Measurements from ENCODE around the gene ULK4. TPM values are rescaled to one million over a fixed set of nuclear protein-coding genes. Genes with fewer than 3 reads are reported as not detected.

The ULK4 gene
- total RNA-seq, 1 donor: 23.2 TPM

DNA sequence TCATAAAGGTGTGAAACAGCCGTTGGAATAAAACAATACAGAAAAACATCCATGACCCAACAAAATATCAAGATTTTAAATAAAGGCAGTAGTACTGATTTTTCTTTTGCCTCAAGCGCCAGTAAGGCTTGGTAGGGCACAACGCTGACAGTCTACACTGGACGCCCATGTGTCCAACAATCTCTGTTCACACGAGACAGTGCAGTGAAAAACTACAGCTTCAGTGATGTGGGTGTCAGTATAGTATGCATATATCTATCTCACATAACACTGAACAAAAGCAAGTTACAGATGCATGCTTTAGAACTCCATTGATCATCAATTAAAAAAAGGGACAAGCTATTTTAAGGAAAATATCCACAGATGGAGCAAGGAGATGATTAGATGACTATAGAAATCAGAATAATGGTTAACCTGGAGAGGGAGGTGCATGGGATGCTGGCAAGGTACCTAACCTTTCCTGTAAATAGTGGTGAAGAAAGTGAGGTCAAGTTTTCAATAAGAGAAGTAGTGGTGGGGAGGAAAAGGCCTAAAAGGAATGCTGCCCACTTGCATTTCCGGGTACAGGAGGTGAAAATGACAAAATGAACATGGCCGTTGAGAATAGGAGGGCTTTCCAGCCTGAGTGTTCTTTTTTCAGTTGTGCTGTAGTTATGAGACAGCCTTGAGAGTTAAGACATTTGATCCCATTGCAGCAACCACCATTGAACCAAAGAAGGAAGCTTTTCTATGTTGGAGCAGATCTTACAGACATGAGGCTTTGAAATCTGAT is 719.9 kb downstream of the ULK4 start:
- DNase-seq (ENCODE audit: low read depth in 2 of 3, low spot score in 2 of 3): no peak

DNA sequence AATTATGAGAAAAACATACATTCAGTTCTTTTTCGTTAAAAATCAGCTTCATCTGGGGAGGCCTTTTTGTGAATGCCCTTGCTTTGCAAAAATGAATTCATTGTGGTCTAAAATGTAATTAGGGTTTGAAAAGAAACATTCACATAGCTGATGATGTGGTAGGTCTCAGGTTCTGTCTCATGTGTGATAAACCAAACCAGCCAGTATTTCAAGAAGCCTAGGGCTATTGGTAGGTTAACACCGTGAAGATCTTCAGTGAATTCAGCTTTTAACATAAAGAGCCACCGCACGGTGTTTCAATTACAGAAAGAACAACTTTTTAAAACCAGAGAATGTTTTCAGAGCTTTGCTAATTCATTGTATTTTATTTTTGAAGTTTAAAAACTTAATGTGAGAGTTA is 720.7 kb downstream of the ULK4 start:
- DNase-seq (ENCODE audit: low read depth in 2 of 3, low spot score in 2 of 3): no peak

DNA sequence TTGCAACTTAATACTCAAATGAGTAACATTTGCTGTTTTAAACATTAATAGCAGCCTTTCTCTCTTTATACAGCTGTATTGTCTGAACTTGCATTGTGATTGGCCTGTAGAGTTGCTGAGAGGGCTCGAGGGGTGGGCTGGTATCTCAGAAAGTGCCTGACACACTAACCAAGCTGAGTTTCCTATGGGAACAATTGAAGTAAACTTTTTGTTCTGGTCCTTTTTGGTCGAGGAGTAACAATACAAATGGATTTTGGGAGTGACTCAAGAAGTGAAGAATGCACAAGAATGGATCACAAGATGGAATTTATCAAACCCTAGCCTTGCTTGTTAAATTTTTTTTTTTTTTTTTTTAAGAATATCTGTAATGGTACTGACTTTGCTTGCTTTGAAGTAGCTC is 722.3 kb downstream of the ULK4 start:
- DNase-seq (ENCODE audit: low read depth in 2 of 3, low spot score in 2 of 3): no peak

DNA sequence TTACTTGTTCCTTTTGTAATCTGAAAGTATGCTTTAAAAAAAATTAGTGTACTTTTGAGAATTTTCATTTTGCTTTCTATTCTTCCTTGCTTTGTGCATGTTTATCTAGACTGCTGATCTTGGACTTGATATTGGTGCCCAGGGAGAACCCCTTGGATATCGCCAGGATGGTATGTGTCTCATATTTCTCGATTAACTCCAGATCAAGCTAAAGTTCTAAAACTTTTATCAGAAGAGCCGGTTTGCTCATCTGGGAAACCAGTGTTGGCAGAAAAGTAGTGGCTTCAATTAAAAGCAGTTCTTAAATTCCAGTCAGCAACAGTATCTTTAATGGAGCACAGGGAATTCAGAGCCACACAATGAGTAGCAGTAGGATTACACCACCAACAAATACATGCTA is 724.0 kb downstream of the ULK4 start:
- DNase-seq (ENCODE audit: low read depth in 2 of 3, low spot score in 2 of 3): no peak

DNA sequence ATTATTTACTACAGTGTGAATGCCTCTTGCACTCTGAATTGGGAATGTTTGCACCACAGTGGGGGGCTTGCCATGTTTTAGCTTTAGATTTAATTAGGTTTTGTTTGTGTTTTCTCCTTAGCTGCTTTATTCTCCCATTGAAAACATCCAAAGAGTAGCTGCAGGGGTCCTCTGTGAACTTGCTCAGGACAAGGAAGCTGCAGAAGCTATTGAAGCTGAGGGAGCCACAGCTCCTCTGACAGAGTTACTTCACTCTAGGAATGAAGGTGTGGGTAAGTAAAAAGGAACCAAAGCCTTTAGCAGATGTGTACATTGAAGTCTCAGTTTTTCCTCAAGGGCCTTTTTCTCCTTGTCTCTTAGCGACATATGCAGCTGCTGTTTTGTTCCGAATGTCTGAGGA is 725.7 kb downstream of the ULK4 start:
- DNase-seq (ENCODE audit: low read depth in 2 of 3, low spot score in 2 of 3): no peak

DNA sequence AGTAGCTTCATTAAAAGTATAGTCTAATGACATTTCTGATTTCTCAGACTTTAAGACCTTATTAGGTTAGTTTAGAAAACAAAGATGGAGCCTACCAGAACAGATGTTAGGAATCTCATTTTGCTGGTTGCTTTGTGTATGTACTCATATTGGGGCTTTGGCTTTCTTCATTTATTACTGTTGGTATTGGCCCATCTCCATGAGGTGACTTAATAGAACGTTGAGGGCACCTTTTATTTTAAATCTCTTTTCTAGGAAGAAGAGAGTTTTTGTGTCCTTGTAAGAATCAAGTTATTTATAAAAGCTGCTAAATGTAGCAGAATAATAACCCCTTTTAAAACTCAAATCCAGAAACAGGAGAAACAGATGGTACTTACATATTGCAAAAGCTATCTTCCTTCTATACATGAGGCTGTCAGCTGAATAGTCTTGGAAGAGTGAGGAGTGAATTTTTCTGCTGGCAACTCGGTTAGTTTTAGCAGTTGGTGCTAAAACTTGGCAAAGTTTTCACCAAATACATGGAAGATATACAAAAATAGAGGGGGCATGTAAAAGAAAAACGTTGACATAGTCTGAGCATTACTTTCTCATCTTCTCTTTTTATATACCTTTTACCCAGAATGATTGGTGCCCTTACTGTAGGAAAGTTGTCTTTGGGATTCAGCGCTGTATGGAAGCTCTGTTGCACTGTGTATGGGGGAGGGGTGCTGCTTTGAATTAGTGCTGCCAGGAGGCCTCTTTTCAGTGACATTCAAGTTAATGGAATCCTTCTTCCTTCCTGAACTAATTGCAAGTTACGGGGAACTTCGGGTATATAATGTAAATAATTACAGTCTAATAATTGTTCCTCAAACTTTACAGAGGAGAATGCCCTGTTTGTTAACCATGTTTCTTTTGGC is 726.8 kb downstream of the ULK4 start:
- DNase-seq (ENCODE audit: low read depth in 2 of 3, low spot score in 2 of 3): no peak

DNA sequence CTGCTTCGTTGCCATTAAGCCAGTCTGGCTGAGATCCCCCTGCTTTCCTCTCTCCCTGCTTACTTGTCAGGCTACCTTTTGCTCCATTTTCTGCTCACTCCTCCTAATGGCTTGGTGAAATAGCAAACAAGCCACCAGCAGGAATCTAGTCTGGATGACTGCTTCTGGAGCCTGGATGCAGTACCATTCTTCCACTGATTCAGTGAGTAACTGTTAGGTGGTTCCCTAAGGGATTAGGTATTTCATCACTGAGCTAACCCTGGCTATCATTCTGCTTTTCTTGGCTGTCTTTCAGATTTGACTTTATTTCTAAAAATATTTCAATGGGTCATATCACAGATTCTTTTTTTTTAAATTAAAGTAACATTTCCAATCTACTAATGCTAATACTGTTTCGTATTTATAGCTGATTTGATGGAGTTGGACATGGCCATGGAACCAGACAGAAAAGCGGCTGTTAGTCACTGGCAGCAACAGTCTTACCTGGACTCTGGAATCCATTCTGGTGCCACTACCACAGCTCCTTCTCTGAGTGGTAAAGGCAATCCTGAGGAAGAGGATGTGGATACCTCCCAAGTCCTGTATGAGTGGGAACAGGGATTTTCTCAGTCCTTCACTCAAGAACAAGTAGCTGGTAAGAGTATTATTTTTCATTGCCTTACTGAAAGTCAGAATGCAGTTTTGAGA is 737.6 kb downstream of the ULK4 start:
- DNase-seq (ENCODE audit: low read depth in 2 of 3, low spot score in 2 of 3): no peak

DNA sequence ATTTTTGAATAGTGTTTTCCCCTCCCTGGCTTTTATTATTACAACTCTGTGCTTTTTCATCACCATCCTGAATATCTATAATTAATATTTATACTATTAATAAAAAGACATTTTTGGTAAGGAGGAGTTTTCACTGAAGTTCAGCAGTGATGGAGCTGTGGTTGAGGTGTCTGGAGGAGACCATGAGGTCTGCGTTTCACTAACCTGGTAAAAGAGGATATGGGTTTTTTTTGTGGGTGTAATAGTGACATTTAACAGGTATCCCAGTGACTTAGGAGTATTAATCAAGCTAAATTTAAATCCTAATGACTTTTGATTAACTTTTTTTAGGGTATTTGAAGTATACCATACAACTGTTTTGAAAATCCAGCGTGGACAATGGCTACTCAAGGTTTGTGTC is 738.2 kb downstream of the ULK4 start:
- no peak for DNase-seq (ENCODE audit: low read depth in 2 of 3, low spot score in 2 of 3)

DNA sequence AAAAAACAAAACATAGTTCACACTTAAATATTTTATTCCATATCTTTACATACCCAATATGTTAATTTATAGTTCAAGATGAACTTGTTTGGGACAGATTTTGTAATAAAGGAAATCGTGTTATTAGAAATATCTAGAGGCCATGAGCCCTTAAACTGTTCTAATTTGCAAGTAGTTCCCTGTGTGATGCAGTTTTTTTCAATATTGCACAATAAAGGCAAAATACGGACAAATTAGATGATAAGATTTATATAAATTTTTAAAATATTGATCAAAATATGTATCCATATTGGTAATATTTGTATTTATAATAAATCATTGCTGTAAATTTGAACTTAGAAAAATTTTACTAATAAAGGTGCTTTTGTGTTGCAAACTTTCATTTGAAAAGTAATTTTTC is 738.8 kb downstream of the ULK4 start:
- DNase-seq (ENCODE audit: low read depth in 2 of 3, low spot score in 2 of 3): no peak

DNA sequence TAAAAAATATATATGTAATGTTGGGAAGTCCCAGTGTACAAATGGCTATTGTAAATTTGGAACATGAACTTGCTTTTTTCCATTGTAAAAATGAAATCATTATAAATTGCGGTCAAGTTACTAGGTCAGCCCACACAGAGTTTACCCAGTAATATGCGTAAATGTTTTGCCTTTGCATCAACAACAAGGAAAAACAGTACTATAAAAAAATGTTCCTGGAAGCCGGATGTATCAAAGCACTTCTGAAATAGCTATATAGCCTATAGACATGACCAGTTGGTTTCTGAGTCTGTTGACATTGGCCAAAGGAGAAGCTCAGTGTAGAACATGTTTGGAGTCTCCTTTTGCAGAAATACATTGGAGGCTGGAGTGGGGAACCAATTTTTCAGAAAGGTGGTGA is 739.4 kb downstream of the ULK4 start:
- no peak for DNase-seq (ENCODE audit: low read depth in 2 of 3, low spot score in 2 of 3)

DNA sequence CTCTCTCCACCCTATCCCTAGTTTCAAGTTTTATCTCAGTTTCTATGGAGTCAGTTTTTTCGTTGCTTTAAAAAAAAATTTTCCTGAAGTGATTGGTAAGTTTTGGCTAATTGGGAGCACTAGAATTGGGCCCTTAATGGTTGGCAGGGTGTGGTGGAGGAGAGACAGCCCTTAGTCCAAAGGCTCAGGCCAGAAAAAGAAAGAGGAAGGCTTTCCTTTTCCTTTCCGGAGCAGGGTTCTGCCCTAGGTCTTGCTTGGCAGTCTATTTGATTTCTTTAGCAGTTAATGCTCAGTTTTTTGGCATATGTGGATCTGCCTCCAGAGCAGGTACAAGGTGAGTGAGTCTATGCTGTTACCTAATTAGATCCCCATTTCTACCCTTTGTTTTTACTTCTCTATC is 739.9 kb downstream of the ULK4 start:
- DNase-seq (ENCODE audit: low read depth in 2 of 3, low spot score in 2 of 3): no peak

DNA sequence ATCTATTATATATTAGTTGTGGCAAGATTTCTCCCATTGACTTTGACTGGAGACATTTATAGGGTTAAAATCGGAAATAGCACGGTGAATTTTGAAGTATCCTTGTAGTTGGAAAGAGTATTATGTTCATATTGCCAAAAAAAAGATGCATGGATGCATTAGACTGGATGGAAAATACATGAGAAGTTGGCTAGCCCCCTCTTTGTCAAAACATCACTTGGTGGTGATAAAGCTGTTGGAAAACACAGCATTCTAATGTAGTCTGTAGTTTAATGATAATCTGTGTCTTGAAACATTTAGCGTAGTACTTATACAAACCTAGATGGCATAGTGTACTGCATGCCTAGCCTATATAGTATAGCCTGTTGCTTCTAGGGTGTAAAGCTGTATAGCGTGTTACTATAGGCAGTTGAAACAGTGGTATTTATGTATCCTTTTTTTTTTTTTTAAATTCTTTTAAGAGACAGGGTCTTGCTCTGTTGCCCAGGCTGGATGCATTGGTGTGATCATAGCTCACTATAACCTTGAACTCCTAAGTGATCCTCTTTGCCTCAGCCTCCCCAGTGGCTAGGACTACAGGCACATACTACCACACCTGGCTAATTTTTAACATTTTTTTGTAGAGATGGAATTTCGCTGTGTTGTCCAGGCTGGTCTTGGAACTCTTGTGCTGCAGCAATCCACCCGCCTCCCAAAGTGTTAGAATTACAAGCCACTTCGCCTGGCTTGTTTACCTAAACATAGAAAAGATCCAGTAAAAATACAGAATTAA is 740.8 kb downstream of the ULK4 start:
- DNase-seq (ENCODE audit: low read depth in 2 of 3, low spot score in 2 of 3): no peak

DNA sequence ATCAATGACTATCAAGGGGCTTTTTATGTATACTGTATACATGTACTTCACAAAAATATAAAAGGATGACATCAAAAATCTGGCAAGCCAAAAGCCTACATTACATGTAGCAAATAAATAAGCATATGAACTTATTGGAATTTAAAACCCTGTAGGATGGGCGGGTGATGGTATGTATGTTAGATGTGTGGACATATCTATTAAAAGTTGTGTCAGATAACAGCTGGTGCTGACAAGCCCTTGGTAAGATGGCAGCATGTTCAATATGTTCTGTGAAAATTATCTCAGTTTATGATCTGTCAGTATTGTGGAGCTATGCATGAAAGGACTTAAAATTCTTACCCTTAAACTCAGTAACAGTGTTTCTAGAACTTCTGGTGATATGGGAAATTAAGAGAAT is 742.5 kb downstream of the ULK4 start:
- DNase-seq (ENCODE audit: low read depth in 2 of 3, low spot score in 2 of 3): no peak

DNA sequence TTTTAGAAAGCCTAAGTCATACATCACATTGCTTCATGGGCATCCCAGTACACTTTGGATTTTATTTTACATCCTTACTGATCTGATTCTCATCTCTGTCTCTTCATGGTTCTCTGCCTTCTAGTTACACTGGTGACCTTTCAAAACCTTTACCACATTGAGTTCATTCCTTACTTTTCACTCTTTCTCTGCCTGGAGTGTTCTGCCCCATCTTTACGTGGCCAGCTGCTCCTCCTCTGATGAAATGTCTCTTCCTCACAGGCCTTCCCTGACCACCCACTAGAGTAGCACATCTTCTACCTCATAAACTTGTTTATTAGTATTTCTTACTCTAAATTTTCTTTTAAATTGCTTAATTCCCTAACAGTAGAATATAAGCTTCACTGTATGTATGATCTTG is 744.9 kb downstream of the ULK4 start:
- DNase-seq (ENCODE audit: low read depth in 2 of 3, low spot score in 2 of 3): no peak

DNA sequence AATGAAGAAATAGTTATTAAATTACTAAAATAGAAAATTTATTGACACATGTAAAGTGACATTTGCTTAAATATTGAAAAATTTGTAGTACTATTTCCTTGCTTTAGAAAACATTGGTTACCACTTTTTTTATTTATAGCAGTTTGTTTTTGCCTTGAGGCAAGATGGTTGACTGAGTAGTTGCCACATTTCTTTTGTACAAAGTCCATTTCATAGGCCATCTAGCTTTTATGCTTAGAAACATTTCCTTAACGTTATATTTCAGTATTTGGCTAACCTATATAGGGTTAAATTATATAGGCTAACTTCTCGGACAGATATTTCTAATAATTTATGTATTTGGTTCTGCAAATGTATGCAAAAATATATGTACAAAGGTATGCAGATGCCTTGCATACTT is 745.5 kb downstream of the ULK4 start:
- DNase-seq (ENCODE audit: low read depth in 2 of 3, low spot score in 2 of 3): no peak

DNA sequence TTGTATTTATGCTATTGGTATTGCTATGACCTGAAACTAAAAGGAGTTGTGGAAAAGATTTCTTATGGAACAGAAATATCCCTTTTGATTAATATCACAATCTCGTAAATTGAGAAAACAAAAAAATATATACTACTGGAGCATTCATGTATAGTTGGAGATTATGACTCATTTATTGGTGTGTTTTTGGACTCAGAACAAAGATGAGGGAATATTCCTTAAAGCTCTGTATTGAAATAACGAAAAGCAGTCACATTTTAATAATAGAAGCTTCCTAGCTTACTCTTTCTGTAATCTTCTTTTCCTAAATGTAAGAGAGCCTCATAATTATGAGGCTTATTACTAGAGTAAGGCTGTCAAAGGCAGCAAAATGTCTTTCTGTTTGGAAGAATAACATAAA is 748.3 kb downstream of the ULK4 start:
- no peak for DNase-seq (ENCODE audit: low read depth in 2 of 3, low spot score in 2 of 3)

DNA sequence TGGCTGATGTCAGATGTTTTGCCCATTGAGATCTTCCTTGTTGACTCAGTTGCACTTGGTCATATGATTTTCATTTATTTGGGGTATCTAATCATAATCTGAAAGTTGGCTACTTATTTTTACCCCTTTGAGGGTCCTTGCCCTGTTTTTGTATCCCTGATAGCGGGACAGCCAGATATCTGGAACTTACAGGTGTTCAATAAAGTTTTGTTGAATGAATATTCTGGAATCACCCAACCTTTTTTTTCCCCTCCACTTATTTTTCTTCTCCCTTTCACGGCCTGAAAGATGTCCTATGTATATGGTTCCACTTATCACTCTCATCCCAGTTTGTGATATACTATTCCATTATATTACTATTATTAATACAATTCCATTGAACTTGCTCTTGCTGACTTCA is 749.8 kb downstream of the ULK4 start:
- DNase-seq (ENCODE audit: low read depth in 2 of 3, low spot score in 2 of 3): no peak

DNA sequence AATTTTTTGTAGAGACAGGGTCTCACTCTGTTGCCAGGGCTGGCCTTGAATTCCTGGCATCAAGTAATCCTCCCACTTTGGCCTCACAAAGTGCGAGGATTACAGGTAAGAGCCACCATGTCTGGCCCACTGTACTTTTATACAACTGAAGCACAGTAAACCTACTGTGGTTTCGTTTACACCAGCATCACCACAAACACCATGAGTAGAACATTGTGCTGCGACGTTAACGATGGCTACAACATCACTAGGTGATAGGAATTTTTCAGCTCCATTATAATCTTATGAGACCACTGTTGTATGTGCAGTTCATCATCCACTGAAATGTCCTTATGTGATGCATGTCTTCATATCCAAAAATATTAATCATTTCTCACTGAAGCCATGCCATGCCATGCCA is 750.9 kb downstream of the ULK4 start:
- DNase-seq (ENCODE audit: low read depth in 2 of 3, low spot score in 2 of 3): no peak

DNA sequence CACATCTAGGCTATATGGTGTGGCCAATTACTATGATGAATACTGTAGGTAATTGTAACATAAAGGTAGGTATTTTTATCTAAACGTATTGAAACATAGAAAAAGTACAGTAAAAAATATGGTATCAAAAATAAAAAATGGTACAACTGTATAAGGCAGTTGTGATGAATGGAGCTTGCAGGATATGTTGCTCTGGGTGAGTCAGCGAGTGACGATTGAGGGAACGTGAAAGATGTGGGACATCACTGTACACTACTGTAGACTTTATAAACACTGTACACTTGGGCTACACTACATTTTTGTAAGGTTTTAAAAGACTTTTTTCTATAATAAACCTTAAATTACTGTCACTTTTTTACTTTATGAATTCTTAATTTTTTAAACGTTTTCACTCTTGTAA is 752.3 kb downstream of the ULK4 start:
- DNase-seq (ENCODE audit: low read depth in 2 of 3, low spot score in 2 of 3): no peak

DNA sequence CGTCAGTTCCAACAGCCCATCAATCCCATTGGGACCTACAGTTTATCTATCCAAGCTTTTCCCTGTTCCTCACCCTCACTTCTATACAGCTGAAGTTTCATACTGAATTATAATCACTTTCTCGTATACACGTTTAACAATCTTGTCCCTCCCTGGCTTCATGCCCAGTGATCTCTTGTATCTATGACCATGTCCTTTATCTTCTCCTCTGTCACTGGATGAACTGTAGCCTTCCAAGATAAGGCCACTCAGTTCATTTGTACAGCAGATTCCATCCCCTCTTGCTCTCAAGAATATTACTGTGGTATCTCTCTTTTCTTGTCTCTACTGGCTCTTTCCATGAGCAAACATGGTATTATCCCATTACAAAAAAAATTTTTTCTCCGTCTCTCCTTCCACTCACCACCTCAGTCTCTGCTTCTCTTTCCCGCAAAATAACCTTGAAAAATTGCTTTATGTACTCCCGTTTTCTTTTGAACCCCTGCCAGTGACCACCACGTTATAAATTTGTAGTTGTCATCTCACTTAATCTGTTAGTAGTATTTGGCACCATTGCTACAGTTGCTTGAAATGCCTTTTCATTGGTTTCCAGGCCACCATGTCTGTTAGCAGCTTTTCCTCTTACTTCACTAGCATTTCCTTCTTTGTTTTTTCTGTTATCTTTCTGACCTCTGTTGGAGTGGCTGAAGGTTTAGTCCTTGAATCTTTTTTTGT is 753.2 kb downstream of the ULK4 start:
- no peak for DNase-seq (ENCODE audit: low read depth in 2 of 3, low spot score in 2 of 3)

Data from hematopoietic multipotent progenitor cell (in vitro differentiated cells).